HepG2 (cell line): ENCODE results near the gene NEUROD6. TPM values are rescaled to one million over a fixed set of nuclear protein-coding genes. Genes with fewer than 3 reads are reported as not detected.
A peak's percentile ranks its signal among the peaks of the same experiment; 100 is the strongest.

Experiments
- ATAC-seq: fragments of 200-7000 bp; cut with Tn5 transposase; 3 replicates; pipeline ENCODE4 v1.9.1; 2020; ENCODE audit warnings: mild to moderate bottlenecking, moderate library complexity
- BruUV-seq: library from RNA; stranded (reverse); fragments of 400-500 nt; replicated peaks from 2 replicates; lab custom pipeline; 2021; lab: Mats Ljungman, UMichigan
- CTCF ChIA-PET: fragments of 300-600 bp; formaldehyde crosslinking; extraction: SDS; loops from one replicate; lab custom pipeline; 2021; ENCODE audit warnings: low total read pairs, inconsistent platforms, low intra/inter-chr PET ratio; lab: Yijun Ruan, JAX
- POLR2A ChIA-PET: fragments of 350-600 bp; sonication (Branson Sonifier 250); formaldehyde crosslinking; loops from one replicate; lab custom pipeline; 2020; ENCODE audit warnings: antibody characterized with exemption, inconsistent platforms; lab: Yijun Ruan, JAX
- DNase-seq: peaks from one replicate; pipeline ENCODE4 v3.0.0-alpha.2; 2015; ENCODE audit warnings: low spot score
- FAIRE-seq: peaks from 3 replicates; lab custom pipeline; 2011; peaks lifted over from hg19 to GRCh38; lab: Jason Lieb, UNC
- H2AFZ ChIP-seq: one replicate; pipeline ENCODE4 v1.6.1; 2011; ENCODE audit warnings: low read length, inconsistent platforms
- H3K27ac ChIP-seq: fragments of 300-600 bp; 3 replicates; pipeline ENCODE4 v1.8.0; 2011; ENCODE audit warnings: mixed run types, mild to moderate bottlenecking, mixed read lengths, low read length, inconsistent platforms; ENCODE audit not compliant: insufficient read depth; ENCODE audit errors: extremely low read length
- H3K27me3 ChIP-seq, 2 experiments: fragments of 200-600 bp in 1 of 2; 2 replicates in 1 of 2; 3 replicates in 1 of 2; pipeline versions ENCODE4 v1.6.0 to v1.8.0; 2011; ENCODE audit warnings: low read length in 2 of 2, mild to moderate bottlenecking in 2 of 2, moderate library complexity in 2 of 2, inconsistent platforms in 1 of 2; ENCODE audit not compliant: insufficient read depth in 2 of 2, control insufficient read depth in 1 of 2
- H3K36me3 ChIP-seq, 2 experiments: fragments of 200-600 bp in 1 of 2; replicated peaks in 1 of 2; 2 replicates in 1 of 2; 3 replicates in 1 of 2; pipeline versions ENCODE4 v1.5.1 to v1.8.0; 2011; ENCODE audit warnings: low read length in 2 of 2, inconsistent platforms in 1 of 2; ENCODE audit not compliant: insufficient read depth in 2 of 2, control insufficient read depth in 1 of 2
- H3K4me1 ChIP-seq: 2 replicates; pipeline ENCODE4 v1.5.1; 2012; ENCODE audit warnings: low read length, inconsistent platforms; ENCODE audit not compliant: insufficient read depth
- H3K4me2 ChIP-seq: 2 replicates; pipeline ENCODE4 v1.6.0; 2011; ENCODE audit warnings: low read depth, low read length, inconsistent platforms
- H3K4me3 ChIP-seq, 3 experiments: fragments of 200-600 bp in 1 of 3; sonication (generic), shearing (Covaris generic) in 1 of 3; replicated peaks in 1 of 3; 2 replicates each; pipeline ENCODE4 v1.5.1; 2011 to 2016; ENCODE audit warnings: low read length in 3 of 3, inconsistent platforms in 2 of 3, low read depth in 2 of 3, mild to moderate bottlenecking in 2 of 3, control low read depth in 1 of 3, mixed read lengths in 1 of 3; ENCODE audit not compliant: insufficient read depth in 1 of 3
- H3K79me2 ChIP-seq: one replicate; pipeline ENCODE4 v1.6.1; 2011; ENCODE audit warnings: low read length, inconsistent platforms; ENCODE audit not compliant: insufficient read depth
- H3K9ac ChIP-seq: 2 replicates; pipeline ENCODE4 v1.6.0; 2011; ENCODE audit warnings: mild to moderate bottlenecking, low read depth, low read length, inconsistent platforms; ENCODE audit not compliant: insufficient read depth
- H3K9me3 ChIP-seq: 2 replicates; pipeline ENCODE4 v1.5.1; 2012; ENCODE audit warnings: mild to moderate bottlenecking, low read length
- H4K20me1 ChIP-seq: 2 replicates; pipeline ENCODE4 v1.6.0; 2011; ENCODE audit warnings: inconsistent platforms, mild to moderate bottlenecking, low read length, moderate library complexity; ENCODE audit not compliant: insufficient read depth
- ATF7 ChIP-seq, 2 experiments: fragments of 450-650 bp in 1 of 2; sonication (generic) in 1 of 2; formaldehyde crosslinking in 1 of 2; IDR thresholded peaks; 2 replicates each; pipeline versions ENCODE4 v1.4.0 to v1.6.1; 2016 to 2020; ENCODE audit warnings: antibody characterized with exemption in 1 of 2, mild to moderate bottlenecking in 1 of 2, missing genetic modification reagents in 1 of 2
- CREB1 ChIP-seq, 2 experiments: fragments of 450-650 bp in 1 of 2; IDR thresholded peaks; 2 replicates each; pipeline ENCODE4 v1.6.1; 2016 to 2017; ENCODE audit warnings: control low read depth in 1 of 2, mild to moderate bottlenecking in 1 of 2, missing compliant biosample characterization in 1 of 2, missing genetic modification characterization in 1 of 2
- KAT7 ChIP-seq: IDR thresholded peaks from 2 replicates; pipeline ENCODE4 v1.6.1; 2018; ENCODE audit warnings: borderline replicate concordance, missing compliant biosample characterization
- ZNF572 ChIP-seq: sonication (generic); formaldehyde crosslinking; IDR thresholded peaks from 2 replicates; pipeline ENCODE4 v1.5.1; 2020; ENCODE audit warnings: mild to moderate bottlenecking, missing genetic modification reagents
- WGBS: methylation state at CpG from one replicate; pipeline ENCODE4 v1.1.6; 2017; ENCODE audit warnings: low lambda C conversion rate; 5-methylcytosine and 5-hydroxymethylcytosine counted together
- in situ Hi-C: cut with HindIII; loops from 2 replicates; pipeline ENCODE4 v1.10.0; 2017; ENCODE audit warnings: low pct_unique_long_range_greater_than_20kb; ENCODE audit not compliant: extremely low pct_ligation_motif_present
- intact Hi-C: fragments of 100-400 bp; cut with micrococcal nuclease; formaldehyde crosslinking; loops from one replicate; pipeline ENCODE4 v1.10.0; 2022; ENCODE audit not compliant: unreplicated experiment
- polyA plus RNA-seq, 8 experiments: library from polyadenylated mRNA; depleted of rRNA in 3 of 8; stranded (reverse) in 7 of 8; unstranded in 1 of 8; fragments of >200 nt; fragmentation: Illumina TruSeq in 4 of 8; extraction: Trizol in 4 of 8; gene quantifications; 2 replicates each; pipeline versions ENCODE4 v1.2.1 to v1.2.3, GENCODE V29; 2011 to 2016; ENCODE audit warnings: low read depth in 4 of 8, missing spikeins in 1 of 8, mixed read lengths in 1 of 8; ENCODE audit not compliant: insufficient read depth in 1 of 8
- total RNA-seq, 5 experiments: library from RNA; depleted of rRNA; stranded (reverse); fragments of >200 nt; fragmentation: Illumina TruSeq; extraction: Trizol; gene quantifications; 2 replicates each; pipeline ENCODE4 v1.2.3, GENCODE V29; 2016; ENCODE audit warnings: low read depth in 1 of 5

The NEUROD6 gene
- total and polyA plus RNA-seq, 2 of the 13 experiments (the other 11 are each of a cell fraction or from before 2014, with no cell fraction given), result not detected

DNA sequence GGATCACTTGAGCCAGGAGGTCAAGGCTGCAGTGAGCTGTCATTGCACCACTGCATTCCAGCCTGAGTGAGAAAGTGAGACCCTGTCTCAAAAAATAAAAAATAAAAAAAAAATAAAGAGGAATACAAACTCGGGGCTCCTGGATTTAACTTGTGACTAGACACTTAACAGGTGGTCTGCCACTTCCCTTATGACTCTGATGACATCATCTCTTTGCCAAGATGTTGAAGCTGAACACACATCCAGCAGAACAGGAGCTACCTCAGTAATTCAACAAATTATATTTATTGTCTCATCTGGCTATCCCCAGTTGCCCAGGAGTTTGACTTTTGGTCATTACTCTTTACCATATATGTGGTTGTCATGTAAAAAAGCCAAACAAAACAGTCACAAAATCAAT is 35.3 kb downstream of the NEUROD6 start:
- BruUV-seq, result no TSS peak
- intact Hi-C loops, result no loop called here

DNA sequence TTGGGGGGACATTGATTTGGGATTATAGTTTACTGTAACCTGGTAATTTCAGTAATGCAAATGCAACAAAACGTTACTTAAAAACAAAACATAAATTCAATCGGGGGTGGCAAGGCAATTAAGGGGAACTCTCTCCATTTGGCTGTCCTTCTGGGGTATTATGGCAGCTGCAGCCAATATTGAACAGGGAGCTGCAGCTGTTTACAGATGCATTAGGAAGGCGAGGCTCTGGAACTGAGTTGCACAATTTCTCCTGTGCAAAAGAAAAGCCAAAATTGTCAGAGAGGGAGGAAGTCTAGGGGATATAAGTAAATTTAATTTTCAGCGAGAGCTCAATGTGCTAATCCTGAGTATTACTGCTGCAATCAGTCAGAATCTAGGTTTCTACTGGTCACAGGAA is 36.1 kb downstream of the NEUROD6 start:
- 3% methylated on average over 4 of the region's 4 CpGs for WGBS
- intact Hi-C loops, result no loop called here
- CTCF ChIA-PET, result no interaction called here

More for the DNA sequence above, 35.3 kb downstream of the NEUROD6 start:
- H3K27me3 ChIP-seq, result no peaks in the 10 kb centered on the region; a peak in 1 of 5 replicates
- no peaks in the 10 kb centered on the region for H3K36me3 ChIP-seq
- DNase-seq (no peak), ATAC-seq (no peak), FAIRE-seq (no peak)
- TF ChIP-seq KAT7 (CRISPR knock-in tag) (no peak), ATF7 (IDR thresholded peaks at IDR 0.05) (peak; percentile 85), ATF7 (CRISPR knock-in tag; IDR thresholded peaks at IDR 0.05) (no peak), CREB1 (IDR thresholded peaks at IDR 0.05) (0 out of 2 replicates have a peak, but pooled peaks have one; percentile 17), CREB1 (CRISPR knock-in tag; IDR thresholded peaks at IDR 0.05) (no peak)
- H3K79me2 ChIP-seq, result no peaks in the 10 kb centered on the region
- H3K4me1 ChIP-seq, result no peaks in the 10 kb centered on the region
- ChIA-PET POLR2A (no interaction called here), CTCF (no interaction called here)
- in situ Hi-C loops, result no loop called here
- no peaks in the 10 kb centered on the region for H4K20me1 ChIP-seq
- H3K4me2 ChIP-seq, result no peak overlapping the region
- no peak overlapping the region for H3K27ac ChIP-seq
- no peak overlapping the region for H3K9ac ChIP-seq
- no peaks in the 10 kb centered on the region for H3K9me3 ChIP-seq
- H2AFZ ChIP-seq, result no peak overlapping the region
- 0% methylated on average over 1 of the region's 1 CpG for WGBS
- H3K4me3 ChIP-seq, result no peak overlapping the region

More for the DNA sequence above, 36.1 kb downstream of the NEUROD6 start:
- Histone ChIP-seq H2AFZ (no peak overlapping the region), H3K9me3 (no peaks in the 10 kb centered on the region), H3K9ac (no peak overlapping the region), H3K4me1 (no peaks in the 10 kb centered on the region), H3K79me2 (no peaks in the 10 kb centered on the region), H3K4me2 (no peak overlapping the region), H3K27ac (no peak overlapping the region), H3K27me3 (no peaks in the 10 kb centered on the region; a peak in 1 of 5 replicates), H4K20me1 (no peaks in the 10 kb centered on the region), H3K36me3 (no peaks in the 10 kb centered on the region), H3K4me3 (no peak overlapping the region)
- POLR2A ChIA-PET, result no interaction called here
- in situ Hi-C loops, result no loop called here
- FAIRE-seq (no peak), ATAC-seq (no peak), DNase-seq (no peak)
- no TSS peak for BruUV-seq
- TF ChIP-seq ZNF572, result no peak
